ENCODE measurements around the gene RELN.

DNA sequence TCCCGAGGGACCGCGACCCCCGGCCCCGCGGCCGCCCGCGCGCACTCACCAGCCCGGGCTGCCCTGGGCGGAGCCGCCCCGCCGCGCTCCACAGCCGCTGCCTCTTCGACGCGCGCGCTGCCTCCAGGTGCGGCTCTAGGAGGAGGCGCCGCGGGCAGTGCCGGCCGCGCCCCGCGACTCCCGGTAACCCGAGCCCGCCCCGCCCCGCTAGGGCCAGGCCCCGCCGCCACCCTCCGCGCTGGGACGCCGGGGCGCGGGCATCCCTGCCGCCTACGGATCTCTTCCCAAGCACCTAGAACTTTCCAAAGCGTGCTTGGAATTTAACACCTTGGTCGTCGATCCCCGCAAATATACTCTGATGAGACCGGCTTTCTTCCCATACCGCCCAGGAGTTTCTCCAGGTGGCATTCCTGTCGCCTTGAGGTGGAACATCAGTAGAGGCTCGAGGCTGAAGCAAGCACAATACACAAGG, 543.4 kb downstream of the RELN start, which contains the start of gene SLC26A5:
- TF ChIP-seq POLR2A (IDR thresholded peaks at IDR 0.05), result no peak
- TF ChIP-seq, protein P1, sequence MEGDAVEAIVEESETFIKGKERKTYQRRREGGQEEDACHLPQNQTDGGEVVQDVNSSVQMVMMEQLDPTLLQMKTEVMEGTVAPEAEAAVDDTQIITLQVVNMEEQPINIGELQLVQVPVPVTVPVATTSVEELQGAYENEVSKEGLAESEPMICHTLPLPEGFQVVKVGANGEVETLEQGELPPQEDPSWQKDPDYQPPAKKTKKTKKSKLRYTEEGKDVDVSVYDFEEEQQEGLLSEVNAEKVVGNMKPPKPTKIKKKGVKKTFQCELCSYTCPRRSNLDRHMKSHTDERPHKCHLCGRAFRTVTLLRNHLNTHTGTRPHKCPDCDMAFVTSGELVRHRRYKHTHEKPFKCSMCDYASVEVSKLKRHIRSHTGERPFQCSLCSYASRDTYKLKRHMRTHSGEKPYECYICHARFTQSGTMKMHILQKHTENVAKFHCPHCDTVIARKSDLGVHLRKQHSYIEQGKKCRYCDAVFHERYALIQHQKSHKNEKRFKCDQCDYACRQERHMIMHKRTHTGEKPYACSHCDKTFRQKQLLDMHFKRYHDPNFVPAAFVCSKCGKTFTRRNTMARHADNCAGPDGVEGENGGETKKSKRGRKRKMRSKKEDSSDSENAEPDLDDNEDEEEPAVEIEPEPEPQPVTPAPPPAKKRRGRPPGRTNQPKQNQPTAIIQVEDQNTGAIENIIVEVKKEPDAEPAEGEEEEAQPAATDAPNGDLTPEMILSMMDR (IDR thresholded peaks at IDR 0.05), result no peak
- TF ChIP-seq POLR2AphosphoS5 (IDR thresholded peaks at IDR 0.05; ENCODE audit: insufficient read depth in 1 of 2, low read depth in 1 of 2), result no peak
